Activated CD4-positive, alpha-beta T cell treated with anti-CD3 and anti-CD28 coated beads, Interleukin-2, amount 50 U/mL, for 16 hours (primary cell): ENCODE results near the gene STIMATE.

Experiments used
- DNase-seq: peaks from one replicate; pipeline ENCODE4 v3.0.0-alpha.2; 2020

STIMATE gene

DNA sequence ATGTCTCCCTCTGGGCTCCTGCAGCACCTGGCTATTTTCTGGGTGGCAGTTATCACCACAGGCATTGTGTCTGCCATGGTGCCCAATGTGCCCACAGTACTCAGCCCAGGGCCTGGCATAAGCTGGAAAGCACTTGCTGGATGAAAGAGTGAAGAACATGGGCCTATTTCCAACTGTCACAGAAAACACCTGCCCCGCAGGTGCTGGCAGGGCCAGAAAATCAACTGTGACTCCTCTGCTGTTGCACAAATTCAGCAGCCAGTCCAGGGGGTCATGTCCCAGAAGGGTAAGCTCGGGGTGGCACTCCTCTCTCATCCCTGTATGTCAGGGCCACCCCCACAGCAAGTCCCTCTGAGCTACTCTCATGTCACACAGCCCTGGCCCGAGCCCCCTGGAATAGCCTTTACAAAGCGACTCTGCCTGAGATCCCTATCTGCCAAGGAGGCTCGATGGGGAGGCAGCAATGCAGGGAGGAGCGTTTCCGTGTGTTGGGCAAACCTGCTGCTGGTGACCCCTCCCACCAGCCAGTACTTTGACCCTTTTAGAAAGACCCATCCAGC lies 85.8 kb downstream of the STIMATE start:
- DNase-seq, result no peak

DNA sequence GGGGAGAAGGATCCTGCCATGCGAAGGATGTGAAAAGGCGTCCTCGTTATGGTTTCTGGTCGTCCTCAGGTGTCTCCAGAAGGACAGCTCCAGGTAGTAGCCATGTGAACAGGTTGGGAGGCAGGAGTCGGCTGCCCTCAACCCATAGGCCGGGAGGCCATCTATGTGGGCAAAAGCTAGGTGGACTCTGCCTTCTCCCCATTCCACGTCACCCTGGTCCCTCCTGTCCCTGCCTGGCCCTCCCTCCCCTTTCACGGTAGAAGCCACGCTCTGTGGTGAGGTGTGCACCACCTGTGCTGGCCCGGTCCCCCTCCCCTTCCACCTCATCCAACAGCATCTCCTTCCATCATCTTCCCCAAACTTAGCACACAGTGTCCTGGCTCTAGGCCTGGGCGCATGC lies 86.4 kb downstream of the STIMATE start:
- no peak for DNase-seq

DNA sequence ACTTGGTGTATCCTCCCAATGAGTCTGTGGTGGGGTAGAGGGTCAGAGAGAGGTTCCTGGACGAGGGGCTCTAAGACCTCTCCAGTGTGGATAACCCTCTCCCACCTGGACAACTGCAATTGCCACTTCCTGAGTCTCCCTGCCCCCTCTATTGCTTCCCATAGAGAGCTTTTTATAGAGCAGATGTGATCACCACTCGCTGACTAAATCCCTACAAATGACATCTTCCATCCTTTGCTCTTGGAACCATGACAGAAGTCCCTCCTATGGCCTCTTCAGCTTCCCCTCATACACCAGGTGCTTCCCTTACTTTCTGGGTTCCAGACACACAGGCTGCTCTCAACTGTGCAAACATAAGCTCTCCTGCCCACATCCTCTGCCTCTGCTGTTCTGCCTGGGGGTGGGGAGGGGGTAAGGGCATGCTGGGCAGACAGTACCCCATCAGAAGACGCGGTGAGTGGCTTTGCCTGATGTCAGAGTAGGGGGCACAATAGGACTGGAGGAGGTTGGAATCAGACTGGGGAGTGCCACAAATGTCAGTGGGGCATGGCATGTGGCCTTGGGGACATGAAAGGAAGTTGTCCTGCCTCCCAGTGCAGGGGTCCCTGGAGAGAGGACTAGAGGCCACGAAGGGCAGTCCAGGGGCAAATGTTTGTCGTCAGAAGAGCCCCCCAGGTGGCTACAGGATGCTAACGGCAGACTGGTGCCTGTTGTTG lies 87.5 kb downstream of the STIMATE start:
- DNase-seq, result no peak

DNA sequence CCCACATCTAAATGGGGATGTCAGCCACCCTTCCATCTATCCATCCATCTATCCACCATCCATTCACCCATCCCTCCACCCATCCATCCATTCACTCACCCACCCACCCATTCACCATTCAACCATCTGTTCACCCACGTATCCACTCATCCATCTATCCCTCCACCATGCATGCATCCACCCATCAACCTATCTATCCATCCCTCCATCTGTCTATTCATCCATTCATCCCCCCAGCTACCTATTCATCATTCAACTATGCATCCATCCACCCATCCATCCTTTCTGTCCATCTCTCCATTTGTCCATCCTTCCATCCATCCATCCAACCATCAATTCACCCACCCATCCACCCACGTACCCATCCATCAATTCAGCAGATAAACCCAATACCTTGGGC lies 88.2 kb downstream of the STIMATE start:
- DNase-seq, result no peak

DNA sequence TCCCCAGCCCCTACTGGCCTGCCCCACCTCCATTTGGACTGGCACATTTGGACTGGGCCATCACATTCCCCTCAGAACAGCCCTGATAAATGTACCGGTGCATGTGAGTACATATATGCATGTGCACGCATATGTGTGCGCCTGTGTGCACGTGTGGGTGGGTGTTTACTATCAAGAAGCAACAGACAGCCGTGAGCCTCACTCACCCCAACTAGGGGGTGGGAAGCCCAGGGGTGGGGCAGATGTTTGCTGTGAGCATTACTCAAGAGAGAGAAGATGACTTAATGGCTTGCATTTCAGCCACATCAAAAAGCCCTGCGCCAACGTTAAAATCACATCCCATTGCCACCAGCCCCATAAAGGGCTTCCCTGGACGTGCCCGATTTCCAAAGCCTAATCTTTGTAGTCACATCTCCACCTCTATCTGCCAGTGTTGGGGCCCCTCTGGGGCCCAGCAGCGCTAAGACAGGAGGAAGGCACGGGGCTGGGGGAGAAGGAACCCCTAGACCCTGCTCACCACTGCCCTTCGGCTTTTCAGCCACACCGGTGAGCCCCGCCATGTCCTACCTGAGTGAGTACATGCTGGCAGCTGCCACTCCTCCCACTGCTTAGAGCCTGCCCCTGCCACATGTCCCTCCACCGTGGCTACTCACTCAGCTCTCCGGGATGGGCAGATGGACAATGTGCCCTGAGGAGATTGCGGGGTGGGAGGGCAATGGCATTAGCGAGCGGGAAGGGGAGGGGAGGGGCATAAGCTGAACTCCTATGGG lies 91.9 kb downstream of the STIMATE start:
- no peak for DNase-seq

DNA sequence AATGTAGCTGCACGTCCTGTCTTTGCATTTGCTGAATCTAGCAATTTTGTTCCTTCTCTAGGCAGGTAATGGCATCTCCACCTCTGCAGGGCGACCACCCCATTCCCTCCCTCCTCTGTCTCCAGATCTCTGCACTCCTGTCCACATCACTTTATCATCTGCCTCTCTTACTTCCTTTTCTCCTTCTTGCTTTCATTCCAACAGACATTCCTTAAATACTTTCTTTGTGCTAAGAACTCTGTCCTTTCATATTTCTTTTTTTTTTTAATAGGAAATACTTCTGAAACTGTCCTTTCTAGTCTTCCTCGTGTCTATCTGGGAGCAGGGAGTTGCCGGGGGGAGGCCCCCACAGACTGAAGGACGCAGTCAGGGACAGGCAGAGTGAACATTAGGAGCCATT lies 95.5 kb downstream of the STIMATE start:
- DNase-seq, result no peak

DNA sequence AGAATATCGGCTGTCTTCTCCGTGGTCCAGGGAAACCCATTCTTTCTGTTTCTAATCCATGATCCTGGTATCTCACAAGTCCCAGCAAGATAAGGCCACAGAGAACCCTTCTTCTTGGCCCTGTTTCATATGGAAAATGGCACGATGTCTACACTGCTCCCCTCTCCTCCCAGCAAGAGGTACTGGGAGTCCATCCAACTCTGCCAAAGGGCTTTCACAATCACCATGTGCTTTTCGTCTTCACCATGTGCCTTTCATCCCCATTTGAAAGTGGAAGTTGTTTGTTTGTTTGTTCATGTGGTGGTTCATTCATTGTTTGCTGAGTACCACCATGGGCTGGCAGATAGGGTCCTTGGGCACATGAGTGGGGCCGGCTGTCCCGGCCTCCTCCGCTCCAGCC lies 97.3 kb downstream of the STIMATE start:
- no peak for DNase-seq

DNA sequence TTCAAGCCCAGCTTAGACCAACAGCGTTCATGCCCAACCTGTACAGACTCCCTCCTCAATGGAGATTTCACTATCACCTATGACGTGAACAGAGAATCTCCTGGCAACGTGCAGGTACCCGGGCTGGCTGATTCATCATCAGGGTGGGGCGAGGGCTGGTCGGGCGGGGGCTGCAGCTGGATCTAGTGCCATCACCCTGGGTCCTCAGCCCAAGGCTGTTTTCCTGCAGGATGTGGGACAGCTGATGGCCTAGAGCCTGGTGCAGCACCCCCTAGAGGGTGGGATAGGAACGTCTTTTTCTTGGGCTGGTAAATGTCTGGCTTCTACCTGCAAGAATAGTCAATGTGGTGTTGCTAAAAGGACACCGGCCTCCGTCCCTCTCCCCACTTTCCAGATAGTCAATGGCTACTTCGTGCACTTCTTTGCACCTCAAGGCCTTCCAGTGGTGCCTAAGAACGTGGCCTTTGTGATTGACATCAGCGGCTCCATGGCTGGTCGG lies 98.3 kb downstream of the STIMATE start:
- DNase-seq, result peak; percentile 16

DNA sequence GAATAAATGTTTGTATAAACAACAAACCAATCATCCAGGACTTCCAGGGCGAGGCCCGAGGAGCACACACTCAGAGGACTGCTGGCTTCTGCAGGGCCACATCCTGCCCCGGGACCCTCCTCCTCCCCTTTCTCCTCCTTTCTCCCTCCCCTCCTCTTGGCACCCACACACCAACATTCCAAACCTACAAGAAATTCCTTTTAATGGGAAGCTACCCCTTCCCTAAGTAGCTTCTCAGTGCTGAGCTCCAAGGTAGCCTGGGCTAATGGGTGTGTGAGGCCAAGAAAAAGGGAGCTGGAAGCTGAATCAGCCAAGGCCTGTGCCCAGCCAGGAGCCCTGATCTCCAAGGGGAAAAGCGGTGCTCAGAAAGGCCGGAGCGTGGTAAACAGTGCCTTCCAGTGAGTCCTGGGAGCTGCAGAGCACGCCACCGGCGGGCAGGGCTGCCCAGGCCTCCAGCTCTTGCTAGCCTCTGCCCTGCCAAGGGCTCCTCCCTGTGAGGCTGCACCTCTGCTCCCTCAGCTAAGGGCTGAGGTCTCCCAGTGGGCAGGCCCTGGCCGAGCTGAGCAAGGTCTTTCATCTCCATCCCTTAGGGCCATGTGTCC lies 98.9 kb downstream of the STIMATE start:
- no peak for DNase-seq

DNA sequence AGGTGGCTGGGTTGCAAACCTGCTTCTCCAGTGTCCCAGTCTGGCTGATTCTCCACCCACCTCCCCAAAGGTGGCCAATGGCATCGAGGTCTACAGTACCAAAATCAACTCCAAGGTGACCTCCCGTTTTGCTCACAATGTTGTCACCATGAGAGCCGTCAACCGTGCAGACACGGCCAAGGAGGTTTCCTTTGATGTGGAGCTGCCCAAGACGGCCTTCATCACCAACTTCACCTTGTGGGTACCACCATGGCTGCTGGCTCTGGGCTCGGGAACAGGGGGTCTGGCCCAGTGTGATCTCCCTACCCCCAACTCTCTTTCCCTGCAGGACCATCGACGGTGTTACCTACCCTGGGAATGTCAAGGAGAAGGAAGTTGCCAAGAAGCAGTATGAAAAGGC lies 100.9 kb downstream of the STIMATE start:
- no peak for DNase-seq

DNA sequence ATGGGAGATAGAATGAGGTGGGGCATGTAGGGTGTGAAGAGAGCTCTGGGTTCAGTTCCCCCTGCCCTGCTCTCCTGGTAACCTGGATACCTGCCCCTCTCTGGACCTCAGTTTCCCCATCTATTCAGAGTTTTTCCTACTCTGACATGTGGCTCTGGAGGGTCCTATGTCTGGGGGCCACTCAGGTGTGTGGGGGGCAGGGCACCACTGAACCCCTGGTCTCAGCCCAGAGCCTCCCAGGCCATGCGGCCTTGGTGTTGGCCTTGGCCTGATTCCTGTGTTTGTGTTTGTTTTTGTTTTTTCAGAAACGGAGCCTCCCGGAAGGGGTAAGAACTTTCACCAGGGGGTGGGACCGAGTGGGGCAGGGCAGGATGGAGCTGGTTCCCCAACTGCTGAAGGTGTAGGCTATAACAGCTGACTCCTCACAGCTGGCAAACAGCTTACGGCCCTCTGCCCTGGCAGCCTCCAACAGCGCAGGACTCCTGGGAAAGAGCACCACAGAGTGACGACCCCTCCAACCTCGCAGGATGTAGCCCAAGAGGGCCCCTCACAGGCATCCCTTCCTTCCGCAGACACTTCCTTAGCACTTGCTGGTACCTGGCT lies 101.9 kb downstream of the STIMATE start:
- DNase-seq, result no peak

DNA sequence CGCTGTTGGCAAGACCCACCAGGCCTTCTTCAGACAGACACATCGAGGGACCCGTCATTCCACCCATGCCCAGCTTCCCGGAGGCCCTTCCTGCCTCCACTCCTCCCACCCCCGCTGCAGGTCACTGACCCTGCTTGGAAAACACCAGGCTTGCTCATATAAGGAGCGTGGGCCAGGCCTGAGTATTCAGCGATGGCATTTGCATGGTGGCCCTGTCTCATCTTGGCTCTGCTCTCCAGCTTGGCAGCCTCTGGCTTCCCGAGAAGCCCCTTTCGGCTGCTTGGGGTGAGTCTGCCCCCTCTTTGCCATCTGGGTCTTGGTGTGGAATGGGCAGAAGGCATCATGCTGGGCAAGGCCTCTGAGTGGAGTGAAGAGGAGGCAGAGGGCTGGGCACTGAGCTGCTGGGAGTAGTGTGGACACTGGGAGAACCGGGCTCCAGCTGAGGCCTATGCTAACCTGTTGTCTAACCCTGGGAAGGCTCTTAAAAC lies 102.7 kb downstream of the STIMATE start, which contains the start of gene ITIH3:
ITIH3 (plus strand) TSS at position 185 of the 488 bp plus-strand sequence; CDS start at position 193, 8 bp downstream.
- no peak for DNase-seq

DNA sequence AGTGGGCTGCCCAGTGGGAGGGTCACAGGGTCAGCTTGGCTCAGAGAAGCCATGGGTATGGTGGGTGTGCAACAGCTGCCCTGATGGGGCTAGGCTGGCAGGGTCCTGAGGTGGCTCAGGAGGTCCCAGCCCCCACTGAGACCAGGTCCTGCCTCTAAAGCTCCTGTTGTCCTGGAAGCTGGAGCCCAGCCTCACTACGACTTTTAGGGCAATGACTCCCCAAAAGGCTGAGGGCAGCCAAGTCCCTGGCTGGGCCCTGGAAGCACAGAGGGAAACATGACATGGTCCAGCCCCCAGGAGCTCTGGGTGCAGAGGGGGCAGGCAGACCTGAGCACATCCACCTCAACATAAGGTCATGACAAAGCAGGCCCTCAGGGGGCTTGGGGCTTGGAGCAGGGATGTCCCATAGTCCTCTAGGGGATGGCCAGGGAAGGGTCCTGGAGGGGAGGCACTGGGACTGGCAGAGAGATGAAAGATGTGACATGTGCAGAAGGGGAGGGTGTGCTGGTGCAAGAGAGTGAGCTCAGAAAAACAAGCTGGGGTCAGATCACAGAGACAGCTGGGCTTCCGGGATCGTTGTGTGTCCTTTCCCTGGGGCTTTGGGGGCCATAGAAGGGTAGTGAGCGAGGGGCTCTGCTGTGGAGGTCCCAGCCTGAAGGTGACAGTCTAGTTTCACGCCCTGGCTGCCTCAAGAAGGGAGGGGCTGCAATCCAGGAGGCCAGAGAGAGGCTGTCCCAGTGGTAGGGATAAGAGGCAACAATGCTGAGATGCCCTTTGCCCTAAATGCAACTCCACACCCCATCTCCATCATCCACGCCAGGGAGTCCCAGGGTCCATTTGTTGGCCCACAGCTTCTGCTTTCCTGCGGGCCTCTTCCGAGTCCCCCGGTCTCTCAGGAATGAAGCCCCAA lies 103.4 kb downstream of the STIMATE start:
- DNase-seq, result no peak

DNA sequence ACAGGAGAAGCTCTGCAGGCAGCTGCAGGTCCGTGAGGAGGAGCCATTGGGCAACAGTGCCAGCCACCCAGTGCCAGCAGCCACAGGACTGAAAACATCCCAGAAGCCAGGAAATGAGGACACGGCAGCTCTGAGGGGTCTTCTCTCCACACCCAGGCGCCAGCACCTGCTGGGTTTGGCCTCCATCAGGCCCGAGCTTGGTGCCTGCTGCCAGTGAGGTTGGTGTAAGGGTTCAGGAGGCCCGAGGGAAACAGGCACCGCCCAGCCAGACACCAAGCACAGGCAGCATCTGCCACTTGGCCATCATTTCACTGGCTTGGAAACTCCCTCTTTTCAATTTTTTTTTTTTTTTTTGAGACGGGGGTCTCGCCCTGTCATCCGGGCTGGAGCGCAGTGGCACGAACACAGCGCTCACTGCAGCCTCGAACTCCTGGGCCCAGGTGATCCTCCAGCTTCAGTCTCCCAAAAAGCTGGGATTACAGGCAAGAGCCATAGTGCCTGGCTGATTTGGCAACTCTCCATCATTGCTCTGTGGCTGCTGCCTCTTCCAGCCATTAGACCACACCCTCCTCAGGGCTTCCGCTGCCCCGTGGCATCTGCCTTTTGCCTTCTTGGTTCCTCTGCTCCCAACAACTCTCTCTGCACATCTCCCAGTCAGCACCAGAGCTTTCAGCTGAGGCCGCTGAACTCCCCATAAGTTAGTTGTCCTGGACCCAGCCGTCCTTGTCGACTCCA lies 104.2 kb downstream of the STIMATE start:
- DNase-seq, result no peak

DNA sequence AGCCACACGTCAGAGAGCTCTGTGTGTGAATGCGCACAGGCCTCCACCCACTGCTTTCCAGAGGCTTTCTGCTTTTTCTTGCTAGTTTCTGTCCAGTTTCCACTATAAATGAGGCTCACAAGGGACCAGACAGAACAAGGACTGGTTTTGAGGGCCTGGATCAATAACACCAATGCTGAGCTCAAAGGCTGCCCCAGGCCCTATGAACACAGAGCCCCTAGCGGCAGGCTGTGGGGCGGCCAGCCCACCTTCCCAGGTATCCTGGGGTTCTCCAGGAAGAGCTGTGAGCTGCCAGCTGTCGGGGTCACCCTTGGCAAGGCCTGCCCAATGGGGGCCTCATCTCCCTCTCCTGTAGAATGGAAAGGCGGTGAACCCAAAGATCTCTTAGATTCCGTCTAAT lies 104.9 kb downstream of the STIMATE start:
- DNase-seq, result no peak

DNA sequence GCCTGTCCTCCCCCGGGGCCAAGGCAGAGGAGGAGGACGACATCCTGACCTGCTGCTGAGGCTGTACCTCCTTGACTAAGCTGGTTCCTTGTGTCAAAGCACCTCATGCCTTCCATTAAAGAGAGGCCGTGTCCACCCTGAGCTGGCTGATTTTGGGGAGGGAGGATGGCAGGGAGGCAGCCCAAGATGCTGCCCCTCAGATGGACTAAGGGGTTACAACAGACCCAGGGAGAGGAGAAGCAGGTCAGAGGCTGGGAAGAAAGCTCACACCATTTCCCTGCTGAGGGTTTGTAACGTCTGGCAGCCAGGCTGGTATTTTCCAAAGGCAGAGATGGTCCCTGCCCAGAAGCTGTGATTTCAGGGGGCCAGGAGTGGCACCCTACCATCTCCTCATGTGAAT lies 105.4 kb downstream of the STIMATE start:
- no peak for DNase-seq

DNA sequence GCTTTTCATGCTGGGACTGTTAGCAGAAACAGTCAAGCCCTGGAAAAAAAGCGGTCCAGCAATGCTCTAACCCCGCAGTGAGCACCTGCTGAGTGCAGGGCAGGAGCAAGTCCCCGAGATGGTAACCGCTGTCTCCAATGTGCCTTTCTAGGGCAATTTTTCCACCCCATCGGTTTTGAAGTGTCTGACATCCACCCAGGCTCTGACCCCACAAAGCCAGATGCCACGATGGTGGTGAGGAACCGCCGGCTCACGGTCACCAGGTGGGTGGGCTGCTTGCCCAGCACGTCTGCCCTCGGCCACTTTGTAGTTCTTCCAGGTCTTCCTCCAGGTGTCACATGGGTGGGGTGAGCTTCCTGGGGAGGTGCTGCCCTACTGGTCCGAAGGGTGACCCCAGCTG lies 106.0 kb downstream of the STIMATE start:
- no peak for DNase-seq

DNA sequence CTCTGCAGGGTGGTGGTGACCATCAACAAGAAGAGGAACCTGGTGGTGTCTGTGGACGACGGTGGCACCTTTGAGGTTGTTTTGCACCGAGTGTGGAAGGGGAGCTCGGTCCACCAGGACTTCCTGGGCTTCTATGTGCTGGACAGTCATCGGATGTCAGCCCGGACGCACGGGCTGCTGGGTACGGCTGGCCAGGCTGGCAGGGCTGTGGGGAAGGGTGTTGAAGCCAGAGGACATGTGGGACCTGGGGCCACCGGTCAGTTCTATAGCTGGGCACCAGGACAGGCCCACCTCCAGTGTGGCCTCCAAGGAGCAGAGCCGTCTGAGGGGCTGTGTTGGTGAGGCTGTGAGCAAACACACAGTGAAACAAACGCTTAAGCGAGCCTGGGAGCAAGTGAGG lies 106.6 kb downstream of the STIMATE start:
- DNase-seq, result no peak

DNA sequence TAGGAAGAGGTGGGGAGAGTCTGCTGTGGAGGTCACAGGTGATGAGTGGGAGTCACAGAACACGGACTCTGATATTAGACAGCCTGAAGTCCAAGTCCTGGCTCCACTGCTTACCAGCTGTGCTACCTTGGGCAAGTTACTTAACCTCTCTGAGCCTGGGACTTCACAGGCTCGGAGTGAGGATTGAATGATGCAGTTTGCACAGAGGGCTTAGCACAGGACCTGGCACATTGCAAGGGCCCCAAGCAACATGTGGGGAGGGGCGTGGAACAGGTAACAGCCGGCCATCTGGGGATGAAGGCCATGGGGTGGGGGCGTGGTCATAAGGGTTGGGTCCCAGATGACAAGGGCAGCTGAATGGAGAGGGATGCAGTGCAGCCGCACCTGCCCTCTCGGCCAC lies 107.0 kb downstream of the STIMATE start:
- no peak for DNase-seq

DNA sequence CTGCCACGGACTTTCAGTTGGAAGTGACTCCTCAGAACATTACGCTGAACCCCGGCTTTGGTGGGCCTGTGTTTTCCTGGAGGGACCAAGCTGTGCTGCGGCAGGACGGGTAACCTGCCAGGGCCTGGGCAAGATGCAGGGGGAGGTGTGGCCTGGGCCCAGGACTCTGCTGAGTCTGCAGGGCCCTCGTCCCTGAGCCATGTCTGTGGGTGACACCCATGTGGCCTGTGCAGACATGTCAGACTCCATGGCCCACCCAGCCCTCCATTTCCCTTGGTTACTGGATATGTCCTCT lies 107.7 kb downstream of the STIMATE start:
- no peak for DNase-seq
